Esophagus muscularis mucosa (tissue), 3 donors: ENCODE results near the gene HBP1.

Source experiments
- CTCF ChIP-seq, 3 experiments: fragments of 200-600 bp in 2 of 3; fragments of 450-650 bp in 1 of 3; sonication (generic) in 2 of 3; IDR thresholded peaks; one replicate each; pipeline ENCODE4 v1.5.1; 2017 to 2019; ENCODE audit warnings: antibody characterized with exemption in 3 of 3, mild to moderate bottlenecking in 2 of 3, moderate library complexity in 1 of 3
- POLR2AphosphoS5 ChIP-seq, 2 donors: sonication (generic); formaldehyde crosslinking; IDR thresholded peaks; one replicate each; pipeline ENCODE4 v1.6.1; 2017; ENCODE audit warnings: antibody characterized with exemption in 2 of 2

DNA sequence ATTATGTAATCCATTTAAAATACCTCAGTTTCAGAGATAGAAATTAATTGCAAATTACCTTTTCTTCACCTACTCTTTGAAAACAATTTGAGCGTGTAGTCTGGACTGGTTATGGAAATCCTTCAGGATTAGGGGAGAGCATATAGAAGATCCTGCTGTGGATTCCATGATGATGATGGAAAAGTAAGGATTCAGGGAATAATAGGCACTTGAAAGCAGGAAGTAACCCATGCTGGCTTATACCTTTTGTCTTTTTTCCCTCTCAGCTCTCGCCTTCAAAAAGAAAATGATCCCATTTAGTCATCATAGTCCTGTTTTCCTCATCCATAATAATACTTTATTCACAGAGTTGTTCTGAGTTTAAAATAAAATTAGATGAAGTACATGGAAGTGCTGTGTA, 4.4 kb downstream of the HBP1 start:
- TF ChIP-seq CTCF (IDR thresholded peaks at IDR 0.05) (no peak), POLR2AphosphoS5 (IDR thresholded peaks at IDR 0.05) (no peak)
